GM12873 (cell line): ENCODE measurements around the gene FAS.

ENCODE experiments used
- TF ChIP-seq, protein P1 (sequence below): IDR thresholded peaks from 2 replicates; pipeline ENCODE4 v1.5.1; 2012; ENCODE audit warnings: low read depth, mild to moderate bottlenecking, moderate library complexity, low read length, control low read depth; ENCODE audit not compliant: insufficient read depth; ENCODE audit errors: missing control alignments

Gene FAS

DNA sequence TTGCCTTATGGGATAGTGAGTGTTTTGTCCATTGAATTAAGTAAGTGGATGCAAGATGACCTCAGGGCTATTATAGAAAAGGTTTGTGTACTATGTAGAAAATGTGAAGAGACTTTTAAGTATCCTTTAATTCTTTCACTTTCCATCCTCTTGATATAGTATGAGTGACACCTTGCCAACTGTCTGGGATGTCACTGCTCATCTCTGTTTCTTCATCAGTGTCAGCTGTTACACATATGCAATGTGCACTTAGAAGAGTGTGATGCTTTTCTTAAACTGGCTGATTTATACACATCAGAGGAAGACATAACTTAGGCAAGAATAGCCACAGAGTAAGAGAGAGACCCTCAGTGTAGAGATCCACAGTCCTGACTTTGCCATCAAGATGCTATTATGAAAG, 29.3 kb upstream of the FAS start:
- TF ChIP-seq, protein P1, sequence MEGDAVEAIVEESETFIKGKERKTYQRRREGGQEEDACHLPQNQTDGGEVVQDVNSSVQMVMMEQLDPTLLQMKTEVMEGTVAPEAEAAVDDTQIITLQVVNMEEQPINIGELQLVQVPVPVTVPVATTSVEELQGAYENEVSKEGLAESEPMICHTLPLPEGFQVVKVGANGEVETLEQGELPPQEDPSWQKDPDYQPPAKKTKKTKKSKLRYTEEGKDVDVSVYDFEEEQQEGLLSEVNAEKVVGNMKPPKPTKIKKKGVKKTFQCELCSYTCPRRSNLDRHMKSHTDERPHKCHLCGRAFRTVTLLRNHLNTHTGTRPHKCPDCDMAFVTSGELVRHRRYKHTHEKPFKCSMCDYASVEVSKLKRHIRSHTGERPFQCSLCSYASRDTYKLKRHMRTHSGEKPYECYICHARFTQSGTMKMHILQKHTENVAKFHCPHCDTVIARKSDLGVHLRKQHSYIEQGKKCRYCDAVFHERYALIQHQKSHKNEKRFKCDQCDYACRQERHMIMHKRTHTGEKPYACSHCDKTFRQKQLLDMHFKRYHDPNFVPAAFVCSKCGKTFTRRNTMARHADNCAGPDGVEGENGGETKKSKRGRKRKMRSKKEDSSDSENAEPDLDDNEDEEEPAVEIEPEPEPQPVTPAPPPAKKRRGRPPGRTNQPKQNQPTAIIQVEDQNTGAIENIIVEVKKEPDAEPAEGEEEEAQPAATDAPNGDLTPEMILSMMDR: no peak

DNA sequence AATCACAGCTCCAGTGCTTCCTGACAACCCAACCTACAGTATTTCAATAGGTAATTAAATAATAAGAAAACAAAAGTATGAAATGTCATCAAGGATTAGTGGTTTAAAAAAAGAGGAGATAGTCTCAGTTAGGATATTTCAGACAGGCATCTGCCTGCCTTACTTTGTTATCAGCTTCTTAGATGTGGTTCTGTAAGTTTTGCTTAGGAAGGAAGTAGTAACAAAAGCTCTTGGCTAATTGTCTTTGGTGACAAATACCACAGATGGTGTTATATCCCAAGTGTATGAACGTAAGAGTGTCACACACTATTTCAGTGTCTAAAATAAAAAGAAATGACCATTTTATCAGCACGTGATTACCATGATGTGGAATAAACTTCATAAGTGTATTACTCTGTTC, 28.3 kb upstream of the FAS start:
- TF ChIP-seq, protein P1: no peak

DNA sequence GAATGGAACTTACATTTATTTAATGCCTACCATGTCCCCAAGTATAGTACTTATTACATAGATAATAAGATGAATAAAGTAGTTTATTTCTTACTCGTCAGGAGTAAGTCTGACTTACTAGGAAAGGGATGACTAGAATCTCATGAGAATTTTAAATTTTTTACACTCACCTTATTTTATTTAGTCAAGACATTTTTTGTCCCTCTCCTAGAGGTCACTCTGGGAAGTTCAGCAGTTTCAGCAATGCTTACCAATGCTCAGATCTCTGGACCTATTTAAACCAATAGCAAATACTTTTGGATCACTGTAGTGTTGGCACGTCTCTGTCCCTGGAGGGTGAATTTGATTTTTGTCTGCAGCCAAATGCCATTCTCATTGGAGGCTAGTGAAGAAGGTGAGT, 27.3 kb upstream of the FAS start:
- TF ChIP-seq, protein P1: peak; percentile 18

GRCh38 chr10:88964360-88964759, 26.2 kb upstream of the FAS start:
- TF ChIP-seq, protein P1: no peak

DNA sequence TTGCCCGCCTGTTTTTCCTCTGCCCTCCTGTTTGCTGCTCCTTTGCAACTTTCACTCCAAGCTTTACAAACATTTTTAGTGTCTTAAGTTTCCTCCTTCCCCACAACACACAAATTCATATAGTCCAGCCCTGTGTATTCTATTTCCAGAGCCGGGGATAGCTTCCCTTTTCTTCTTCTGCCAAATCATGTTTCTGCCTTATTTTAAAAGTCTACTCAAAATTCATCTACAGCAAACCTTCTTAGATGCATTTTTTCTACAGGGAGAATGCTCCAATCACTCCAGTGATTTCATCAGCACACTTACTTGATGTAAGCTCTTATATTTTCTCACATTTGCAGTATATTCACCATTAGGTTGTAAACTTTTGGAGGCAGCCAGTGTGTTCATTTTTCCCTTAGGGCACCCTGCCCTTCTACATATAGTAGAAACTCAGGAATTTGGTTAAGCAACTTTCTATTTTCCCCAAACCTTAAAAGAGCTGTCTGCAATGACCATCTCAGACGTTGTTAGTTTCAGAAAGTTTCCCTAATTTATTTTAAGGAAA, 25.7 kb upstream of the FAS start:
- TF ChIP-seq, protein P1: no peak

DNA sequence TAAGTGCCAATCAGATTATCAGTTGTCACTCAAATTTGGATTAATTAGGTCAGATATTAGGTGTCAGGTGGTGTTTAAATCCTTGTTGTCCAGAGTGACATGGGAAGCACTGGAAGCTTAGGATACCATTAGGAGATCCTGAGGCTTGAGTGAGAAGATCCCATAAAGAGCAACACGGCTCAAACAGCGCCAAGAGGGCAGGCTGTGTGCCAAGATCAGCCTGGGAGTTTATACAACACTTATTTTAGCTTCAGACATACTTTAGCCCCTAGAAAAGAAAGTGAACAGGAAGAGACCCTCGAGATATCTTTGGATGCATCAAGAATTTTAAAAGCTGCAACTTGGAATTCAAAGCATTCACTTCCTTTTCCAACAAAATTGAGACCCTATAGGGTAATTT, 23.8 kb upstream of the FAS start:
- TF ChIP-seq, protein P1: no peak

DNA sequence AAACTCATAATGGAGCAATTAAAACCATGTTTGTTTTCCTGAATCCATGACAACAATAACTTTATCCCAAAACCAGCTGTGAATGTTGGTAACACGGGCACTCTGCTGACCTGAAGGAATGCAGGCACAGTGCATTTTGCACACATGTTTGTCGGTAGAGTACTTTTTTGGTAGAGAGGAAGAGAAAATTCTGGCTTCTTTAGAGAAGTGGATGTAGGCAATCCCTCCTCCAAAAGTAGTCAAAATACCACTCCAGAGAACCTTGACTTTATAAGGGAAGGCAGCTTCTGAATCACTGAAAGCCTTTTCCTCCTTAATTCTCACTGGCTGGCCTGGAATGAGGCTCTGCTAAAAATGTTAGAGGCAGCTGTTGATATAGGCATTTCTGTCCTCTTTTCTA, 22.2 kb upstream of the FAS start:
- TF ChIP-seq, protein P1: no peak
